ENCODE results near the gene HBEGF. TPM values are rescaled to one million over a fixed set of nuclear protein-coding genes. Genes with fewer than 3 reads are reported as not detected.

The HBEGF gene
- polyA plus RNA-seq, 3 donors, result 3.5 to 40.2 (median 20.0) TPM

- WGBS, 3 donors, result 90 to 93% (median 92%) methylated on average over 4 of the region's 4 CpGs
- no peak overlapping the region for H3K27ac ChIP-seq (ENCODE audit: low read depth, low read length)
Observed at GRCh38 chr5:140318792-140319191, 27.6 kb downstream of the HBEGF start.

DNA sequence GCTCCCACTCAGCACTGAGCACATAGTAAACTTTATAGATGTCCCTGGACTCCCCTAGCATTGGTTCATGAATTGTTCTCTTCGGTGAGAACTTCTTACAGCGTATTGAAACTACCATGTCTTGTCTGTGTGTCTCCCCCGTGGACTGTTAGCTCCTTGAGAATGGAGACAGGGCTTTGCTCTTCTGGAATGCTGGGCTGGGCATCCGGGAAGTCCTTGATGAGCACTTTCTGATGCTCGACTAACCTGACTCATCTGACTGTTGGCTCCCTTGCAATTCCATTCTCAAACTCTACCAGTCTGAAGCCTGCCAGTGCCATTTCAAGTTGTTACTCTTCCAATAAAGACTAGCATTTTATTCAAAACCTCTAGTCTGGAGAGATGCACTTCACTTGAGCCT, 28.5 kb downstream of the HBEGF start:
- no peak overlapping the region for H3K27ac ChIP-seq (ENCODE audit: low read depth, low read length)
- WGBS, 3 donors, result 84 to 86% (median 86%) methylated on average over 5 of the region's 5 CpGs

- H3K27ac ChIP-seq (ENCODE audit: low read depth, low read length), result no peak overlapping the region
- 75 to 93% (median 85%) methylated on average over 7 of the region's 7 CpGs for WGBS, 3 donors
Observed at GRCh38 chr5:140312791-140313189, 33.6 kb downstream of the HBEGF start.

GRCh38 chr5:140312067-140312790, 34.2 kb downstream of the HBEGF start:
- no peak overlapping the region for H3K27ac ChIP-seq (ENCODE audit: low read depth, low read length)
- WGBS, 3 donors, result 26 to 44% (median 30%) methylated on average over 4 of the region's 4 CpGs

- no peak overlapping the region for H3K27ac ChIP-seq (ENCODE audit: low read depth, low read length)
- whole genome bisulfite sequencing, 3 donors, result 83 to 86% (median 85%) methylated on average over 5 of the region's 5 CpGs
Observed at GRCh38 chr5:140311011-140311467, 35.4 kb downstream of the HBEGF start.

GRCh38 chr5:140310434-140310833, 36.0 kb downstream of the HBEGF start:
- WGBS, 3 donors, result 67 to 83% (median 73%) methylated on average over 2 of the region's 2 CpGs
- H3K27ac ChIP-seq (ENCODE audit: low read depth, low read length), result no peak overlapping the region

DNA sequence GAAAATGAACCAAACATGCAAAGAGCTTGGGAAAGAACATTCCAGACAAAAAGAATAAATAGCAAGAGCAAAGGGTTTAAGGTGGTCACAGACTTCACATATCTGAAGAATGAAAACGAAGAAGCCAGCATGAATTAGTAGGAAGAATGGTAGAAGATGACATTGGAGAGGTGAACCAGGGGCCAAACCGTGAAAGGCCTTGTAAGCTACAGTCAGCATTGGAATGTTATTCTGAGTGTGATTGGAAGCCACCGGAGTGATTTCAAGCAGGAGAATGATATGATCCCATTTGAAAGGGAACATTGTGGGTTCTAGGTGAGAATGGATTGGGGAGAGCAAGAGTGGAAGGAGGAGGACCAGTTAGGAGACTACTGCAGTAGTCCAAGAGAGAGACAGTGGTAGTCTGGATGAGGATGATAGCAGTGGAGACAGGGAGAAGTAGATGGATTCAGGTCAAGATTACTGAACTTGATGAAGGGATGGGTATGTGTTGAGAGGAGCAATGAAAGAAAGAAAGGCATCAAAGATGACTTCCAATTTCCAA, 36.6 kb downstream of the HBEGF start:
- H3K27ac ChIP-seq (ENCODE audit: low read depth, low read length), result no peak overlapping the region
- 92 to 93% (median 92%) methylated on average over 3 of the region's 3 CpGs for WGBS, 3 donors

- WGBS, 3 donors, result 69 to 98% (median 93%) methylated on average over 1 of the region's 1 CpG
- H3K27ac ChIP-seq (ENCODE audit: low read depth, low read length), result no peak overlapping the region
Observed at GRCh38 chr5:140305471-140305870, 40.9 kb downstream of the HBEGF start.

DNA sequence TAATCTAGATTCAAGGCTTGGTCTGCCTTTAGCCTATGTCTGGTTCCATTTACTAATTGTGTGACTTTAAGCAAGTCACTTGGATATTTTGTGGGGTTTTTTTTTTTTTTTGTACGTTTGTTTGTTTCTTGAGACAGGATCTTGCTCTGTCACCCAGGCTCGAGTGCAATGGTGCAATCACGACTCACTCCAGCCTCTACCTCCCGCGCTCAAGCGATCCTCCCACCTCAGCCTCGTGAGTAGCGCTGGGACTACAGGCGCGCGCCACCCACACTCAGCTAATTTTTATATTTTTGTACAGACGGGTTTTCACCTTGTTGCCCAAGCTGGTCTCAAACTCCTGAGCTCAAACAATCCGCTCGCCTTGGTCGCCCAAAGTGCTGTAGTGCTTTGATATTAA, 42.4 kb downstream of the HBEGF start:
- H3K27ac ChIP-seq (ENCODE audit: low read depth, low read length), result no peak overlapping the region
- 88 to 92% (median 88%) methylated on average over 15 of the region's 15 CpGs for WGBS, 3 donors

DNA sequence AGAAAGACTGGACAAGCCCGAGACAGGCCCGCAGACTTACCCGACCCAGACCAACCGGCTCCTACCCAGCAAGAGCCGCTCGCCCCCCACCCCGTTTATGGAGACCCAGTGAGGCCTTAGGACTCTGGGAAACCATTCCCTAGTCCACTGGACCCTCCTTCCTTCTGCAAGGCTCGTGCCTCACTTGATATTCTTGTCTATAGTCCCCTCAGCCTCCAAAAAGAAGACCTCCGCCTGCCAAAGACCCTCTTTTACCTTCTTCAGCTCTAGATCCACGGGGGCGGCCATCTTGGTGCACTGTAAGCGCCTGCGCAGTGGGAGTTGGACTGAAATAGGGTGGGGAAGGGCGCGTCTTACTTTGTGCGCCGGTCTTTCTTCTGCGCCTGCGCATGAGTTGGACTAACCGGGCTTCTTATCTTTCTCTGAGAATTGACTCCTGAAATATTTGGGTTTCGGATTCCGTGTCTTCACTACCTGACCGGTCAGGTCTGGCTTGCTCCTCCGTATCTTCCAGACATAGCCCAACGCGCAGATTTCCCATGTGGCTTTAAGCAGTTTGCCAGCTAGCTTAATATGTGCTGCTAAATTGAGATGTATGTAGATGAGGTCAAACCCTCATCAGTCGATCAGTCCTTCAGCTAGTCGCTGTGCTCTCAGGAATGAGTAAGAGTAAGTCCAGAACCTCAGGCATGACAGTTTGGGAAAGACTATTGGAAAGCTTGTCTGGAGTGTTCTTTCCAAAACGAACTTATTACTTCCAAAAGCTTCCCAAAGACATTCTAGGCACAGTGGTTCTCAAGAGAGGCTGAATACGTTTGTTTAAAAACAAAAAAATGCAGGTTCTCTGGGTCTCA, 43.4 kb downstream of the HBEGF start, which contains the start of gene PFDN1:
PFDN1 (minus strand) TSS at position 316 of the 854 bp plus-strand sequence; CDS start at position 288, 28 bp downstream.
- 1% methylated on average over 30 of the region's 30 CpGs for WGBS, 3 donors
- H3K27ac ChIP-seq (ENCODE audit: low read depth, low read length), result no peak within 1 kb of the TSS

DNA sequence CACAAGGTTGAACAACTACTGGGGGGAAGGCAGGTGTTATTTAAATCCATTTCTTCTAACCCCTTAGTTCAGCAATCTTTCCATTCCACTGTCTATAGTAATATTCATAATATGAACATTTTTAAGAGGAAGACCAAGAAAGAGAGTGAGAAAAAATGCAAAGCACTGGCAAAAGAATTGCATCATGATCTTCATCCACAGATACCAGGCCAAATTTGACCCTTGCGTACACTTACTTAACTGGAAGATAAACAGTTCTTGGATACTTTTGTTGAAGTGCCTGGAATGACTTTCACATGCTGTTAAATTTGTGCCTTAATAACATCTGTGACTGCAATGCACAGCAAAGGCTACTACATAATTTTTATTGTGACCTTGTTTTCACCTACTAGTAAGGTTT, 45.3 kb downstream of the HBEGF start:
- WGBS, 3 donors, result 68 to 78% (median 70%) methylated on average over 1 of the region's 1 CpG
- H3K27ac ChIP-seq (ENCODE audit: low read depth, low read length), result no peak overlapping the region

GRCh38 chr5:140299056-140299455, 47.3 kb downstream of the HBEGF start:
- H3K27ac ChIP-seq (ENCODE audit: low read depth, low read length), result no peak overlapping the region
- 90 to 92% (median 92%) methylated on average over 5 of the region's 5 CpGs for WGBS, 3 donors

DNA sequence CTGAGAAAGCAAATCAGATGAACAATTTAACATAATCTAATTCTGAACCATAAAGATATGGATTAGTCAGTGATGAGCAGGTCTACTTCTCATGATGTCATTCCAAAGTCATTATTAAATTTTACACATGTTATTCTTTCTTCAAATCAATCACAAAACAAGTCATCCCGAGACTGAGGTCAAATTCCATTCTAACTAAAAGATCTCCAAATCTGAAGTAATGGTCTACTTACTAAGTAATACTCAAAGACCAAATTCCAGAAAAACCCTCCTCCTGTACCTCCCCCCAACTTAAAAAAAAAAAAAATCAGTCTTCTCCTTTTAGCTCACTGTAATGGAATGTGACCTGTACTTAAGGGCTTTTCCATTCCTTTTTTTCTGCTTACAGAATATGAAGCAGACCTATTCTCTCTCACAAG, 48.2 kb downstream of the HBEGF start:
- 67 to 73% (median 72%) methylated on average over 1 of the region's 1 CpG for WGBS, 3 donors
- no peak overlapping the region for H3K27ac ChIP-seq (ENCODE audit: low read depth, low read length)

DNA sequence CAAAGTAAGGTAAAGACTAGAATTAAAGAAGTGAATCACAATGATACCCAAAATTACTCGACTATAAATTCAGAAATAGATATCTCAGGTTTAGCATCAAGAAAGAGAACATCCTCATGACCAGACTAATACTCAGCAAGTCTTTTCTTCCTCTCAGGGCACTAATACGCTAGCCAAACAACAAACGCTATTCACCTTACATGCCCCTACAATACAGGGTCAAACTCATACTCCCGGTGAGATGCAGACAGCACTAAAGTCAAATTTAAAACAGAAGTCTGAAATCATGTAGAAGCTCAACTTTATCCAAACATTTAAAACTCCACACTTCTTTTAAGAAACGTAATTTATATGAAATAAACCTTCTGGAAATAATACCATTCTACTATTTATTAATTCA, 49.1 kb downstream of the HBEGF start:
- H3K27ac ChIP-seq (ENCODE audit: low read depth, low read length), result no peak overlapping the region
- 72 to 78% (median 74%) methylated on average over 5 of the region's 5 CpGs for WGBS, 3 donors

DNA sequence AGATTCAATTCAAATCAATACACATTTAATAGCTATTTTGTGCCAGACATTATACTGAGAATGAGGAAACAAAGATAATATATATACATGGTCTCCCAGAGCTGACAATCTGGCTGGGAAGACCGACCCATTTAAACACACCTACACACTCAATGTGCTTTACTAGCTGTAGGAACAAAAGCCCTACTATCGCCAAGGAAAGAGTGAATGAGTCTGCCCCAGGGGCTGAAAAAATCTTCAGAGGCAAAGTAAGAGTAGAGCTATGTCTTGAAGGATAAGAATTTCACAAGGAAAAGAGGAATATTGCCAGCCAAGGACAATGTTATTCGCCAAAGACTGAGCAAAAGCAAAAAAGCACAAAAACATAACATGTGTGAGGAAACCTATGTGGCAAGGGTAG, 50.1 kb downstream of the HBEGF start:
- WGBS, 3 donors, result 83 to 84% (median 84%) methylated on average over 3 of the region's 3 CpGs
- no peak overlapping the region for H3K27ac ChIP-seq (ENCODE audit: low read depth, low read length)

- H3K27ac ChIP-seq (ENCODE audit: low read depth, low read length), result no peak overlapping the region
- WGBS, 3 donors, result 18 to 28% (median 23%) methylated on average over 1 of the region's 1 CpG
Observed at GRCh38 chr5:140295414-140295813, 51.0 kb downstream of the HBEGF start.

DNA sequence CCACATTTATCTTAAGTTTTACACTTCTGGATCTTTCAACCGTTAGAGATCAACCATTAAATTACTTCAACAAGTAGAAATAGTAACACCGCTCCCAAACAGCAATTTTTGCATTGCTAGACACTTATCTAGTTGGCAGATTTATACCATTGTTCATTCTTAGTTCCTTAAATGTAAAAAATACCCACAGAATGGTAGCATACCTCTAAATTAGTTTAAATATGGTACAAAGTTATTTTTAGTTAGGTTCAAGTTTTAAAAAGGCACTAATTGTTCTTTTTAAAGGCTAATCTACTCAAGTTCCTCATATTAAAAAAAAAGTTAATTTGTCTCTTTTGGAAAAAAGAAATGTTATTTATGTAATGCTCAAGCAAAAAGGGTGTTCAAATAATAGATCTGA, 51.6 kb downstream of the HBEGF start:
- H3K27ac ChIP-seq (ENCODE audit: low read depth, low read length), result no peak overlapping the region
- whole genome bisulfite sequencing, 3 donors, result 61 to 65% (median 65%) methylated on average over 2 of the region's 2 CpGs

DNA sequence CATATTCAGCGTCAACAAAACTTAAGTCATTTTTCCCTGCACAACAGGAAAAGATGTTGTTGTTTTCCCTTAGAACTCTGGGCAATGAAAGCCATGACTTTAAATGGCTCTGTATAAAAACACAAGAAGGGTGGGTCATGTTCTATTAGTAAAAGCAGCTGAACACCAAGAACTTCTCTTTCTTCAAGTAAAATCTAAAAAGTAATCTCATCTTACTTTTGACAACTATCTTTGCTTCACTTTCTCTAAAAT, 52.6 kb downstream of the HBEGF start:
- H3K27ac ChIP-seq (ENCODE audit: low read depth, low read length), result no peak overlapping the region
- WGBS, 3 donors, result 62 to 67% (median 64%) methylated on average over 1 of the region's 1 CpG

DNA sequence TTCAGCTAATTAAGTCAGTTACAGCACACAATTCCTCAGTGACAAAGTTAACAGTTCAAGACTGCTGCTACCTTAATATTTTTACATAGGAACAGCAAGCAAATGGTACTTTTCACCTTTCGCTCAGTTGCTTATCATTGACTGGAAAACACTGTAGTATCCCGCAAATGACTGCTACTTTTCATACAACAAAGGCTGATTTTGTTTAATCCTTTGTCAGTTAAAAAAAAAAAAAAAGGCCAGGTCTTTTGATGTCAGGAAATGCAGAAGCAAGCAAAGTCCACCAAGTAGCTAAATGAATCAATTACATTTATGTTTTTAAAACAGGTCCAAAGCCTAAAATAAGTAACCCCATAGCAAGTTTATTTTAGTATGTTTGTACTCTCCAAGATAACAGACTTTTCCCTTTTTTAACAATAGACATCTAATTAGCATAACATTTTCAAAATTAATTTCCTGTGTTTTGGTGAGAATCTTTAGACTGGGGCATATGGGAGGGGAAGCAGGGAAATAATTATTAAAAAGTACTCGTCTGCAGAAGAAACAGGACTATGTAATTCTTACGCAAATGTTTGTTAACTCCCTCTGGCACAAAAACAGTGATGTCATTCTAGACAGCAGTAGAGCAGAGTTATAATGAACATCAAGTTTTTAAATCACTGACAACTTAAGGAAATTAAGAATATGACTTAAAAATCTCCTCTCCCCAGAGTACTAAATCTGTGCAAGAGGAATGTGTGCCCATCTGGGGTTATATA, 53.1 kb downstream of the HBEGF start:
- no peak overlapping the region for H3K27ac ChIP-seq (ENCODE audit: low read depth, low read length)
- 22 to 48% (median 39%) methylated on average over 4 of the region's 4 CpGs for WGBS, 3 donors

Measured in adipose tissue (tissue), 3 donors.